Measurements from ENCODE around the gene SARS2. TPM values are rescaled to one million over a fixed set of nuclear protein-coding genes. Genes with fewer than 3 reads are reported as not detected.

Gene SARS2
- total and polyA plus RNA-seq, 2 donors from 2014 or later = 30.6 to 34.8 TPM

- intact Hi-C loops (cut with DNase I) = no loop called here
- DNase-seq = no peak
- H3K4me1 ChIP-seq (ENCODE audit: control insufficient read depth in 2 of 3, insufficient read depth in 2 of 3, low read depth in 1 of 3, low read length in 3 of 3) = peaks cover 0 to 5% (median 0%) of the 10 kb centered on the region in 3 donors
- no peak overlapping the region for H3K4me3 ChIP-seq (ENCODE audit: low read length in 3 of 3)
- peak overlapping the region in 1 of 2 donors; percentile 9 for H3K27ac ChIP-seq (ENCODE audit: low read depth in 2 of 2, low read length in 2 of 2)
- peak overlapping the region in 1 of 3 donors; percentile 20 for H3K9ac ChIP-seq (ENCODE audit: low read length in 3 of 3)
- H3K9me3 ChIP-seq (ENCODE audit: control insufficient read depth in 2 of 3, insufficient read depth in 1 of 3, low read length in 3 of 3) = peaks cover 0 to 4% (median 0%) of the 10 kb centered on the region in 3 donors
- no peak for FAIRE-seq
- TF ChIP-seq CTCF (IDR thresholded peaks at IDR 0.05; ENCODE audit: borderline replicate concordance, extremely low read depth, insufficient read depth) = no peak
- H3K27me3 ChIP-seq (ENCODE audit: control insufficient read depth, insufficient read depth, low read length) = no peaks in the 10 kb centered on the region
- H3K36me3 ChIP-seq (ENCODE audit: control insufficient read depth in 2 of 3, insufficient read depth in 3 of 3, low read length in 3 of 3) = no peaks in the 10 kb centered on the region
These were observed 47.1 kb upstream of the SARS2 start for GRCh38 chr19:38977445-38978325.

- peak overlapping the region; percentile 33 to 74 (median 34) for H3K9ac ChIP-seq (ENCODE audit: low read length in 3 of 3)
- peak overlapping the region; percentile 28 to 64 (median 39) for H3K4me3 ChIP-seq (ENCODE audit: low read length in 3 of 3)
- H3K36me3 ChIP-seq (ENCODE audit: control insufficient read depth in 2 of 3, insufficient read depth in 3 of 3, low read length in 3 of 3) = no peaks in the 10 kb centered on the region
- TF ChIP-seq CTCF (IDR thresholded peaks at IDR 0.05; ENCODE audit: borderline replicate concordance, extremely low read depth, insufficient read depth) = no peak
- H3K27me3 ChIP-seq (ENCODE audit: control insufficient read depth, insufficient read depth, low read length) = no peaks in the 10 kb centered on the region
- FAIRE-seq = no peak
- H3K27ac ChIP-seq (ENCODE audit: low read depth in 2 of 2, low read length in 2 of 2) = peak overlapping the region; percentile 87 to 88
- H3K9me3 ChIP-seq (ENCODE audit: control insufficient read depth in 2 of 3, insufficient read depth in 1 of 3, low read length in 3 of 3) = peaks cover 0 to 4% (median 0%) of the 10 kb centered on the region in 3 donors
- intact Hi-C loops (cut with DNase I) = no loop called here
- H3K4me1 ChIP-seq (ENCODE audit: control insufficient read depth in 2 of 3, insufficient read depth in 2 of 3, low read depth in 1 of 3, low read length in 3 of 3) = peaks cover 0 to 5% (median 0%) of the 10 kb centered on the region in 3 donors
- peak in 3 of 5 donors; percentile 72 to 75 (median 73) for DNase-seq
These were observed 45.3 kb upstream of the SARS2 start for GRCh38 chr19:38975861-38976271.

GRCh38 chr19:38975214-38975860, 44.8 kb upstream of the SARS2 start, which contains the start of gene FBXO17:
Gene FBXO17 (minus strand): TSS chr19:38975742. CDS start chr19:38950319, 25,423 bp downstream.
- Histone ChIP-seq H3K4me1 (ENCODE audit: control insufficient read depth in 2 of 3, insufficient read depth in 2 of 3, low read depth in 1 of 3, low read length in 3 of 3) (peaks cover 0 to 5% (median 0%) of the 10 kb centered on the region in 3 donors), H3K9ac (ENCODE audit: low read length in 3 of 3) (peak within 1 kb of the TSS; percentile 34 to 87 (median 40)), H3K36me3 (ENCODE audit: control insufficient read depth in 2 of 3, insufficient read depth in 3 of 3, low read length in 3 of 3) (no peaks in the 10 kb centered on the region), H3K27ac (ENCODE audit: low read depth in 2 of 2, low read length in 2 of 2) (peak within 1 kb of the TSS; percentile 87 to 88), H3K27me3 (ENCODE audit: control insufficient read depth, insufficient read depth, low read length) (no peaks in the 10 kb centered on the region), H3K4me3 (ENCODE audit: low read length in 3 of 3) (peak within 1 kb of the TSS; percentile 53 to 71 (median 63)), H3K9me3 (ENCODE audit: control insufficient read depth in 2 of 3, insufficient read depth in 1 of 3, low read length in 3 of 3) (peaks cover 0 to under 1% (median 0%) of the 10 kb centered on the region in 3 donors)
- TF ChIP-seq CTCF (IDR thresholded peaks at IDR 0.05; ENCODE audit: borderline replicate concordance, extremely low read depth, insufficient read depth) = no peak
- FAIRE-seq (no peak), DNase-seq (peak; percentile 76 to 92 (median 85))
- intact Hi-C loops (cut with DNase I) = no loop called here
